GM23338 (cell line): ENCODE measurements around the gene GUCA1A. TPM values are rescaled to one million over a fixed set of nuclear protein-coding genes. Genes with fewer than 3 reads are reported as not detected.
A peak's percentile ranks its signal among the peaks of the same experiment; 100 is the strongest.

Source experiments
- ATAC-seq: fragments of 200-7000 bp; cut with Tn5 transposase; 3 replicates; pipeline ENCODE4 v1.9.1; 2020
- DNase-seq: peaks from one replicate; pipeline ENCODE4 v3.0.0-alpha.2; 2015; ENCODE audit warnings: low spot score
- H2AFZ ChIP-seq: fragments of 200-600 bp; sonication (generic); 2 replicates; pipeline ENCODE4 v1.8.0; 2016; ENCODE audit warnings: antibody characterized with exemption, mild to moderate bottlenecking, moderate library complexity
- H3F3A ChIP-seq: fragments of 200-600 bp; sonication (generic); replicated peaks from 2 replicates; pipeline ENCODE4 v1.8.0; 2017; ENCODE audit warnings: antibody characterized with exemption, mixed run types, low read depth
- H3K27ac ChIP-seq: fragments of 200-600 bp; sonication (generic); 2 replicates; pipeline ENCODE4 v1.6.1; 2016; ENCODE audit warnings: low read depth
- H3K27me3 ChIP-seq: fragments of 200-600 bp; sonication (generic); 2 replicates; pipeline ENCODE4 v1.8.0; 2016; ENCODE audit warnings: mild to moderate bottlenecking, mixed run types, moderate library complexity; ENCODE audit not compliant: insufficient read depth
- H3K36me3 ChIP-seq: fragments of 200-600 bp; sonication (generic); 2 replicates; pipeline ENCODE4 v1.8.0; 2016; ENCODE audit warnings: mild to moderate bottlenecking; ENCODE audit not compliant: insufficient read depth
- H3K4me1 ChIP-seq: fragments of 200-600 bp; sonication (generic); 2 replicates; pipeline ENCODE4 v1.8.0; 2016; ENCODE audit warnings: mild to moderate bottlenecking, moderate library complexity; ENCODE audit not compliant: insufficient read depth
- H3K4me2 ChIP-seq: fragments of 200-600 bp; sonication (generic); 2 replicates; pipeline ENCODE4 v1.7.1; 2017; ENCODE audit warnings: mixed run types
- H3K4me3 ChIP-seq: fragments of 200-600 bp; sonication (generic); 2 replicates; pipeline ENCODE4 v1.6.1; 2016; ENCODE audit warnings: mixed run types
- H3K79me2 ChIP-seq: fragments of 200-600 bp; sonication (generic); replicated peaks from 2 replicates; pipeline ENCODE4 v1.8.0; 2017; ENCODE audit warnings: mild to moderate bottlenecking; ENCODE audit not compliant: insufficient read depth
- H3K9me2 ChIP-seq: fragments of 200-600 bp; sonication (generic); 2 replicates; pipeline ENCODE4 v1.8.0; 2017; ENCODE audit not compliant: insufficient read depth
- H4K20me1 ChIP-seq: fragments of 200-600 bp; sonication (generic); replicated peaks from 2 replicates; pipeline ENCODE4 v1.8.0; 2017; ENCODE audit warnings: mild to moderate bottlenecking; ENCODE audit not compliant: insufficient read depth
- H3K27ac Mint-ChIP-seq: 2 replicates; pipeline ENCODE4 v1.8.0; 2020; ENCODE audit warnings: inconsistent platforms, mild to moderate bottlenecking, moderate library complexity, mixed read lengths
- H3K27me3 Mint-ChIP-seq: 3 replicates; pipeline ENCODE4 v1.8.0; 2022; ENCODE audit warnings: low read depth, mild to moderate bottlenecking, moderate library complexity, mixed read lengths, inconsistent platforms; ENCODE audit not compliant: insufficient read depth, poor library complexity
- H3K36me3 Mint-ChIP-seq: 3 replicates; pipeline ENCODE4 v1.8.0; 2021; ENCODE audit warnings: low read depth, mild to moderate bottlenecking, inconsistent platforms, moderate library complexity, mixed read lengths
- H3K4me1 Mint-ChIP-seq: 3 replicates; pipeline ENCODE4 v1.8.0; 2020; ENCODE audit warnings: mild to moderate bottlenecking, inconsistent platforms, mixed read lengths
- H3K4me3 Mint-ChIP-seq: 3 replicates; pipeline ENCODE4 v1.8.0; 2021; ENCODE audit warnings: moderate library complexity, mild to moderate bottlenecking, inconsistent platforms, mixed read lengths
- H3K9me3 Mint-ChIP-seq: 3 replicates; pipeline ENCODE4 v1.8.0; 2020; ENCODE audit warnings: moderate library complexity, mild to moderate bottlenecking, inconsistent platforms, mixed read lengths
- ETS1 ChIP-seq: IDR thresholded peaks from 2 replicates; pipeline ENCODE4 v1.6.1; 2016; ENCODE audit warnings: antibody characterized with exemption
- EZH2 ChIP-seq: fragments of 200-600 bp; sonication (generic); IDR thresholded peaks from one replicate; pipeline ENCODE4 v1.8.0; 2017; ENCODE audit warnings: antibody characterized with exemption, mild to moderate bottlenecking, low read depth; ENCODE audit not compliant: unreplicated experiment
- EZH2phosphoT487 ChIP-seq: fragments of 200-600 bp; sonication (generic); IDR thresholded peaks from one replicate; pipeline ENCODE4 v1.8.1; 2018; ENCODE audit warnings: antibody characterized with exemption; ENCODE audit not compliant: unreplicated experiment
- POLR2AphosphoS5 ChIP-seq: IDR thresholded peaks from 2 replicates; pipeline ENCODE4 v1.6.1; 2016; ENCODE audit warnings: antibody characterized with exemption, low read depth
- ZNF114 ChIP-seq: fragments of 250-450 bp; sonication (Bioruptor Pico); IDR thresholded peaks from 2 replicates; pipeline ENCODE4 v1.5.0; 2020; ENCODE audit warnings: mild to moderate bottlenecking, moderate library complexity
- ZNF331 ChIP-seq: fragments of 250-450 bp; sonication (Bioruptor Pico); IDR thresholded peaks from 2 replicates; pipeline ENCODE4 v1.5.0; 2020; ENCODE audit warnings: low read depth, mild to moderate bottlenecking, moderate library complexity
- polyA plus RNA-seq: library from polyadenylated mRNA; unstranded; fragments of >200 nt; fragmentation: Nextera tagmentation; extraction: Ambion mirVana; gene quantifications from 2 replicates; pipeline ENCODE4 v1.2.1, GENCODE V29; 2016
- total RNA-seq: library from RNA; depleted of rRNA; stranded (reverse); fragments of >200 nt; shearing (Covaris generic); gene quantifications from 2 replicates; pipeline ENCODE4 v1.2.3, GENCODE V29; 2014
- TF ChIP-seq, protein P1 (sequence below): fragments of 250-450 bp; sonication (Bioruptor Pico); IDR thresholded peaks from 2 replicates; pipeline ENCODE4 v1.5.0; 2020; ENCODE audit warnings: mild to moderate bottlenecking, moderate library complexity

GUCA1A gene
- total and polyA plus RNA-seq, 2 experiments from 2014 or later, result 5.2 to 10.6 TPM

DNA sequence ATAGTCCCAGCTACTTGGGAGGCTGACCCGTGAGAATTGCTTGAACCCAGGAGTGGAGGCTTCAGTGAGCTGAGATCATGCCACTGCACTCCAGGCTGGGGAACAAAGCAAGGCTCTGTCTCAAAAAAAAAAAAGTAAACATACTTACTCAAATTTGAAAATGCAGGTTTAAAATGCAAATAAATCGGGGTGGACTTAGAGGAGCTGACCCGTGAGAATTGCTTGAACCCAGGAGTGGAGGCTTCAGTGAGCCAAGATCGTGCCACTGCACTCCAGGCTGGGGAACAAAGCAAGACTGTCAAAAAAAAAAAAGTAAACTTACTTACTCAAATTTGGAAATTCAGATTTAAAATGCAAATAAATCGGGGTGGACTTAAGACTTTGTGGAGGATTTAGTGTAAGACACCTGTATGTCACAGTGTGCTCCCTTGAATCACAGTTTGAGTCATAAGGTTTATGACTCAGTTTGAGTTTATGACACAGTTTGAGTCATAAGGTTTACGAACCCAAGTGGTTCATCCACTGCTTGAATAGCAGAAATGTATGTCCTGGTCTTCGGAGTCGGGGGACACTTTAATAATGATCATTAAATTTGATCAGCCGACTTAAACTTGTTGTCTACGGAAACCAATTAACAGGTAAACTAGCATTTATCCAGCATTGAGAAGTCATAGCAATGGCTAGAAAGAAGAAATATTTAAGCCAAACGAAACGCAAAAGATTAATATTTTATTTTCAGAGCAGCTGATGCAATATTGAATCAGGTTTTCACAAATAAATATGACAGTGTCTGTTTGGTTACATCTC, 51.3 kb downstream of the GUCA1A start:
- no peak overlapping the region for H3K4me3 ChIP-seq
- TF ChIP-seq, protein P1, sequence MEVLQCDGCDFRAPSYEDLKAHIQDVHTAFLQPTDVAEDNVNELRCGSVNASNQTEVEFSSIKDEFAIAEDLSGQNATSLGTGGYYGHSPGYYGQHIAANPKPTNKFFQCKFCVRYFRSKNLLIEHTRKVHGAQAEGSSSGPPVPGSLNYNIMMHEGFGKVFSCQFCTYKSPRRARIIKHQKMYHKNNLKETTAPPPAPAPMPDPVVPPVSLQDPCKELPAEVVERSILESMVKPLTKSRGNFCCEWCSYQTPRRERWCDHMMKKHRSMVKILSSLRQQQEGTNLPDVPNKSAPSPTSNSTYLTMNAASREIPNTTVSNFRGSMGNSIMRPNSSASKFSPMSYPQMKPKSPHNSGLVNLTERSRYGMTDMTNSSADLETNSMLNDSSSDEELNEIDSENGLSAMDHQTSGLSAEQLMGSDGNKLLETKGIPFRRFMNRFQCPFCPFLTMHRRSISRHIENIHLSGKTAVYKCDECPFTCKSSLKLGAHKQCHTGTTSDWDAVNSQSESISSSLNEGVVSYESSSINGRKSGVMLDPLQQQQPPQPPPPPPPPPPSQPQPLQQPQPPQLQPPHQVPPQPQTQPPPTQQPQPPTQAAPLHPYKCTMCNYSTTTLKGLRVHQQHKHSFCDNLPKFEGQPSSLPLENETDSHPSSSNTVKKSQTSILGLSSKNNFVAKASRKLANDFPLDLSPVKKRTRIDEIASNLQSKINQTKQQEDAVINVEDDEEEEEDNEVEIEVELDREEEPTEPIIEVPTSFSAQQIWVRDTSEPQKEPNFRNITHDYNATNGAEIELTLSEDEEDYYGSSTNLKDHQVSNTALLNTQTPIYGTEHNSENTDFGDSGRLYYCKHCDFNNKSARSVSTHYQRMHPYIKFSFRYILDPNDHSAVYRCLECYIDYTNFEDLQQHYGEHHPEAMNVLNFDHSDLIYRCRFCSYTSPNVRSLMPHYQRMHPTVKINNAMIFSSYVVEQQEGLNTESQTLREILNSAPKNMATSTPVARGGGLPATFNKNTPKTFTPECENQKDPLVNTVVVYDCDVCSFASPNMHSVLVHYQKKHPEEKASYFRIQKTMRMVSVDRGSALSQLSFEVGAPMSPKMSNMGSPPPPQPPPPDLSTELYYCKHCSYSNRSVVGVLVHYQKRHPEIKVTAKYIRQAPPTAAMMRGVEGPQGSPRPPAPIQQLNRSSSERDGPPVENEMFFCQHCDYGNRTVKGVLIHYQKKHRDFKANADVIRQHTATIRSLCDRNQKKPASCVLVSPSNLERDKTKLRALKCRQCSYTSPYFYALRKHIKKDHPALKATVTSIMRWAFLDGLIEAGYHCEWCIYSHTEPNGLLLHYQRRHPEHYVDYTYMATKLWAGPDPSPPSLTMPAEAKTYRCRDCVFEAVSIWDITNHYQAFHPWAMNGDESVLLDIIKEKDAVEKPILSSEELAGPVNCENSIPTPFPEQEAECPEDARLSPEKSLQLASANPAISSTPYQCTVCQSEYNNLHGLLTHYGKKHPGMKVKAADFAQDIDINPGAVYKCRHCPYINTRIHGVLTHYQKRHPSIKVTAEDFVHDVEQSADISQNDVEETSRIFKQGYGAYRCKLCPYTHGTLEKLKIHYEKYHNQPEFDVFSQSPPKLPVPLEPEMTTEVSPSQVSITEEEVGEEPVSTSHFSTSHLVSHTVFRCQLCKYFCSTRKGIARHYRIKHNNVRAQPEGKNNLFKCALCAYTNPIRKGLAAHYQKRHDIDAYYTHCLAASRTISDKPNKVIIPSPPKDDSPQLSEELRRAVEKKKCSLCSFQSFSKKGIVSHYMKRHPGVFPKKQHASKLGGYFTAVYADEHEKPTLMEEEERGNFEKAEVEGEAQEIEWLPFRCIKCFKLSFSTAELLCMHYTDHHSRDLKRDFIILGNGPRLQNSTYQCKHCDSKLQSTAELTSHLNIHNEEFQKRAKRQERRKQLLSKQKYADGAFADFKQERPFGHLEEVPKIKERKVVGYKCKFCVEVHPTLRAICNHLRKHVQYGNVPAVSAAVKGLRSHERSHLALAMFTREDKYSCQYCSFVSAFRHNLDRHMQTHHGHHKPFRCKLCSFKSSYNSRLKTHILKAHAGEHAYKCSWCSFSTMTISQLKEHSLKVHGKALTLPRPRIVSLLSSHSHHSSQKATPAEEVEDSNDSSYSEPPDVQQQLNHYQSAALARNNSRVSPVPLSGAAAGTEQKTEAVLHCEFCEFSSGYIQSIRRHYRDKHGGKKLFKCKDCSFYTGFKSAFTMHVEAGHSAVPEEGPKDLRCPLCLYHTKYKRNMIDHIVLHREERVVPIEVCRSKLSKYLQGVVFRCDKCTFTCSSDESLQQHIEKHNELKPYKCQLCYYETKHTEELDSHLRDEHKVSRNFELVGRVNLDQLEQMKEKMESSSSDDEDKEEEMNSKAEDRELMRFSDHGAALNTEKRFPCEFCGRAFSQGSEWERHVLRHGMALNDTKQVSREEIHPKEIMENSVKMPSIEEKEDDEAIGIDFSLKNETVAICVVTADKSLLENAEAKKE (CRISPR knock-in tag), result no peak
- TF ChIP-seq ZNF114 (CRISPR knock-in tag), result no peak
- TF ChIP-seq ZNF331 (CRISPR knock-in tag), result no peak
- no peak for TF ChIP-seq EZH2phosphoT487
- TF ChIP-seq EZH2, result no peak
- no peak for TF ChIP-seq POLR2AphosphoS5
- no peak for TF ChIP-seq ETS1
- Mint-ChIP-seq H3K27me3 (no peaks in the 10 kb centered on the region), H3K36me3 (peaks cover 22% of the 10 kb centered on the region), H3K4me3 (no peak overlapping the region), H3K4me1 (peaks cover 9% of the 10 kb centered on the region; the same call in 2 of the 3 replicates), H3K27ac (peak overlapping the region; percentile 89), H3K9me3 (no peaks in the 10 kb centered on the region)
- H2AFZ ChIP-seq, result no peak overlapping the region
- H3K4me1 ChIP-seq, result no peaks in the 10 kb centered on the region
- H3K4me2 ChIP-seq, result no peak overlapping the region
- no peaks in the 10 kb centered on the region for H3K79me2 ChIP-seq
- peaks cover 10% of the 10 kb centered on the region; the same call in 1 of the 2 replicates for H3F3A ChIP-seq
- DNase-seq (no peak), ATAC-seq (no peak)
- H3K27me3 ChIP-seq, result no peaks in the 10 kb centered on the region
- no peaks in the 10 kb centered on the region for H3K36me3 ChIP-seq
- no peaks in the 10 kb centered on the region for H4K20me1 ChIP-seq
- no peaks in the 10 kb centered on the region for H3K9me2 ChIP-seq
- H3K27ac ChIP-seq, result peak overlapping the region; percentile 21; the same call in 1 of the 2 replicates
